NCI-H446 treated with DMSO at 0.1 percent for 48 hours (cell line): Measurements from ENCODE around the gene SEMA5A.

ENCODE experiments used
- DNase-seq: peaks from one replicate; lab custom pipeline; 2025; lab: John Stamatoyannopoulos, UW

Gene SEMA5A

DNA sequence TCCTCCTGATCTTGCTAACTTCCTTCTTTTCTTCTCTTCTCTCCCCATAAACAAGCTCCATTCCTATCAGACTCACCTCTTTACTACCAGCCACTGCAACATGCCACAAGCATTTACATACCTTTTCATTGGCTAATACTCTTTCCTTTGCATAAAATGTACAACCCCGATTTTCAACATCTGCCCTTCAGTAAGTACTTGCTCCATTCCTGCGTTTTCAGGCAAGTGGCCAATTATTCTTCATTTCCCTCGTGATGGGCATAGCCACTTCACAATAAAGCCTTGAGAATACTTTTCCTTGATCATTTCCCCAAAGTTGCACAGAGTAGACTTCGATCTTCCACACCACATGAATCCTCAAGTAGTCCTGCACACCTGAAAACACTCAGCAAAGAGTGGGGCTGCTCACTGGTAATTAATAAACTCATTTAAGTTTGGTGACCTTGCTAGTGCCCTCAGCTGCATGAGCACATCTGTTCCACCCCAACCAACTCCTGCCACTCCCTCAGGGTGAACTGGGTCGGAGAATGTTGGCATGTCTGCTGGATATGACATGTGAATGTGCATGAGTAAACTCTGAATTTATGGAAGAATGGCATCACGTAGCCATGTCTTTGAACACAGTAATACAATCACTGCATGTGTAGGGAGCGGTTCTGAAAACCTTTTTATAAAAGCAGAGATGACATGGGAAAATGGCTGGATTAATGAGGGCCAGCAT is 535.8 kb downstream of the SEMA5A start:
- DNase-seq = no peak

- DNase-seq = no peak
These were observed 548.3 kb downstream of the SEMA5A start for GRCh38 chr5:8997542-8998070.

GRCh38 chr5:8993031-8993430 is 552.8 kb downstream of the SEMA5A start:
- no peak for DNase-seq
